HG02973 (cell line): ENCODE measurements around the gene CMKLR1.

Source experiments
- ATAC-seq: cut with Tn5 transposase; IDR thresholded peaks from one replicate; pipeline ENCODE4 v1.9.1; 2021; ENCODE audit warnings: moderate library complexity; ENCODE audit not compliant: unreplicated experiment

The CMKLR1 gene, protein sequence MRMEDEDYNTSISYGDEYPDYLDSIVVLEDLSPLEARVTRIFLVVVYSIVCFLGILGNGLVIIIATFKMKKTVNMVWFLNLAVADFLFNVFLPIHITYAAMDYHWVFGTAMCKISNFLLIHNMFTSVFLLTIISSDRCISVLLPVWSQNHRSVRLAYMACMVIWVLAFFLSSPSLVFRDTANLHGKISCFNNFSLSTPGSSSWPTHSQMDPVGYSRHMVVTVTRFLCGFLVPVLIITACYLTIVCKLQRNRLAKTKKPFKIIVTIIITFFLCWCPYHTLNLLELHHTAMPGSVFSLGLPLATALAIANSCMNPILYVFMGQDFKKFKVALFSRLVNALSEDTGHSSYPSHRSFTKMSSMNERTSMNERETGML

DNA sequence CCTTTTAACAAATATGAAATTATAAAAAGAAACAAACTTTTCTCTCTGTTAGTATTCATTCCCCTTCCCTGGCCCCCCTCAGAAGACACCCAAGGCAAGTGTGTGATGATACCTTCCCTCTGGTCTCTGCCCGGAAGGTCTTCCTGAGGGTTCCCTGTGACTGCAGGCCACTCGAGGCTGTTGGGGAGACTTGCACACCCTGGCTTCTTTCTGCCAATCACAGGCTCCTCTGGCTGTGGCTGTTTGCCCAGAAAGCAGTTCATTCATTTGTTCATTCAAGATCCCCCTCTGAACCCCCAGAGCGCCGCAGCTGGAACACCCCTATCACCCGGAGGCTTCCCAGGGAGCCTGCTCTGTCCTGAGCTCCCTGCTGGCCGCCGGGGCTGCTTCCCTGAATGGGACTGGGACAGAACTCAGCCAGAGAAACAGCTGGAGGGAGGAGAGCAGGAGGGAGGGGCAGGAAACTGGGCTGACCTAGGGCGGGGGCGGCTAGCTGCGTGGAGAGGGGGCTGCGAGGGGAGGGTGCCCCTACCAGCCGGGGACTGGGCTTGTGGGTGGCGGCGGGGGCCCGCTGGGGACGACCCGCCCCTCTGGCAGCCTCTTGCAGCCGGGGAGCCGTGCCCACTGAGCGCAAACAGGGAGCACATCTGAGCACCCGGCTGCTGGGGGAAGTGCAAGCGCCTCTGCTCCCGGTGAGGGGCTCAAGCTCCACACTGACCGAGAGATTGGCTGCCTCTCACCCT lies at the start of gene CMKLR1:
CMKLR1 (minus strand) TSS at position 397 of the 743 bp plus-strand sequence. CDS start 45,720 bp downstream, outside the sequence.
- ATAC-seq = no peak

DNA sequence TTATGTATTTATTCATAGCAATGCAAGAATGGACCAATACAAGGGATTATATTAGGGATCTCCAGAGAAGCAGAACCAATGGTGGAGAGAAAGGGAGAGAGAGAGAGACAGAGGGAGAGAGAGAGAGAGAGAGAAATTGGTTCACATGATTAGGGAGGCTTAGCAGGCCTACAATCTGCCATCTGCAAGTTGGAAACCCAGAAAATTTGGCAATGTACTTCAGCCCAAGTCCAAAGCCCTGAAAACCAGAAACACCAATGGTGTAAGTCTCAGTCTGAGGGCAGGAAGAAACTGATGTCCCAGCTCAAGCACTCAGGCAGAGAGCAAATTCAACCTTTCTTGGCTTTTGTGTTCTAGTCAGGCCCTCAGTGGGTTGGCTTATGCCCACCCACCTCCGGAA lies 48.7 kb upstream of the CMKLR1 start:
- no peak for ATAC-seq

DNA sequence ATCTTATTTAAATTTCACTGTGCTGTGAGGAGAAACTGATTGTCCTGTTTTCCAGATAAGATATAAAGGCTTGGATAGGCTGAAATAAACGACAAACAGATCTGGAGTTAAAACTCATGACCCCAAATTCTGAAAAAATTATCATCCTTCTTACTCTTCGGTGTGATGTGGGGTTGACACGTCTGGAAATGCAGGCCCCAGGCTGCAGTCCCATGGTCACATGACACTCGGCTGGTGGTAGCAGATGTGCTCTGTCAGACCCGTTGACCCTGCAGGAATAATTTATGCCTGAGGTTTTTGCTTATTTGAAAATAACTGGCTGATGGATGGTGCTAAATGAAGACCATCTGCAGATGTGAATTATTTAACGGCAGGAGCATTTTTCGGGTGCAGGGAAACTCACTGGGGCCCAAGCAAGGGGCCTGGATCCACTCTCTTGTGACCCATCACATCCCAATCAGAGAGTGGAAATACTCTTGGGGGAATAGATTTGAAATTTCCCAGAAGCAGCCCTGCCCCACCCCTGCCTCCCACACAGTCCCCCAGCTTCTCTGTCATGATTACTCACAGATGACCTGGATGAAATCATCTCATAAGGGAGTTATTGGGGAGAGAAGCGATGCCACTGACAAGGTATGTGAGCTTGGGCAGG lies 47.7 kb upstream of the CMKLR1 start:
- ATAC-seq = no peak

DNA sequence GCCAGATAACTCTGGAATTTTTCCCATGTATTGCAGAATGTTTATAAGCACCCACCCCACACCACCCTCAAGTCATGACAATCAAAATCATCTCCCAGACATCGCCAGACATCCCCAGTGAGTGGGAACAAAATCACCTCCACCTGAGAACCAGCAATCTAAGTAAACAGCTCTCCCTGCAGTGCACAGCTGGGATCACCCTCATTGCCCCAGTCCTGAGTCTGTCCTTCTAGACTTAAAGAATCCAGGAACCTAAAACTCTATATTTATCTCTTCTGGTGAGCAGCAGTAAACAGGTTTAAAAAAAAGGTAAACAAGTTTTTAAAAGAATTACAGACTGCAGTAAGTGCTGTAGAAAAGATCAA lies 43.3 kb upstream of the CMKLR1 start:
- no peak for ATAC-seq

DNA sequence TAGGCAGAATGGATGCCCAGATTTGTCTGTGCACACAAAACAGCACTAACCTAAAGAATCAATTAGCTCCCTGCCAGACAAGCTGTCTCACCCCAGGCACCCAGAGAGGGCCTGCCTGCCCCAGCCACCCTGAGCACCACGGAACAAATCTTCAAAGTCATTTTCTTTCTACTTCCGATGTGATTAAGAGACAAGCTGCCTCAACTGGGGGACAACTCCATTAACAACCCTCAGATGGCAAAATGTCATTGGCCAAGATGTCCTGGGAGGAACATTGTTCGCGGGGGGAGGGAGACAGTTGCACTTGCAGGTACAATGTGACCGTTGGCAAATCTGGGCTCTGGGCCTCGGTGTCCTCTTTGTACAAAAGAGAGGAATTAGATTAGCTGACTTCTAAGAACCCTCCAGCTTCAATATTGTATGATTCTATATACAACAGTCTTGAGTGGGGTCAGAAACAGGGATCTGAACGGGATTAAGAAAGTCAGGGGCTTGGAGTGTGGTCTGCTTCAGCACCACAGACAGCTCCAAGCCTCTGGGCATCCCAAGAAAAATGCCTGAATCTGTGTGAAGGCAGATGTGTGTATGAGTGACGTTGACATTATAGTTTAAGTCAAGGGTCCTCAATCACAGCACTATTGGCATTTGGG lies 42.8 kb upstream of the CMKLR1 start:
- no peak for ATAC-seq

DNA sequence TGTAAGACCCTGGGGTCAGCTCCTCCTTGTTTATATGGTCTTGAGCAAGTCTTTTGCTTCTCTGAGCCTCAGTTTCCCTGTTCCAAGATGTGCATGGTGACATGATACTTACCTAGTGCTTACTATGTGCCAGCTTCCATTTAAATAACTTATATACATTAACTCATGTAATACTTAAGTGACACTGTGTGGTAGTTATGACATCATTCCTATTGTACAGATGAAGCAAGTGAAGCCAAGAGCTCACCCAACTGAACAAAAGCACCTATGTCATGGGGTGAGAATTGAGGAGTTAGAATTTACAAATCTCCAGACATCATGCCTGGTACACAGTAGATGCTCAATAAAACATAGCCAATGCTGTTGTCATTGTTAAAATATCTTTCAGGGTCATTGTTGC lies 41.3 kb upstream of the CMKLR1 start:
- no peak for ATAC-seq

DNA sequence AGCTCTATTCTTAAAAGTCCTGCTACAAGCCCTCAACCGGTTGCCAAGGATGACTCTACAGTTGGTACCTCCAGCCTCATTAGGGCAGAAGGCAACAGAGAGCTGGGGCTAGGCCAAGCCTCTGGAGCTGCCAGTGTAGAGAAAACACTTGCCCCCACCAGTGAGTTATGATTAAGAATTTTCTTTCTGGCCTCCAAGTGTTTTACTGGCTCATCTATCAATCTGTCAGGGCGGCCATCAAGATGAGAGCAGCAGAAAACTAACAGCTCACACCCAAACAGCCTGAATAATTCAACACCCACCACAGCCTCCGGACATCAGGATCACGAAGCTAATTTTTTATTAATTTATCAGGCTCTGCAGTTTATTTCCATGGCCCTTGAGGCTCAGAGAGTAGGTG lies 40.7 kb upstream of the CMKLR1 start:
- ATAC-seq = no peak

DNA sequence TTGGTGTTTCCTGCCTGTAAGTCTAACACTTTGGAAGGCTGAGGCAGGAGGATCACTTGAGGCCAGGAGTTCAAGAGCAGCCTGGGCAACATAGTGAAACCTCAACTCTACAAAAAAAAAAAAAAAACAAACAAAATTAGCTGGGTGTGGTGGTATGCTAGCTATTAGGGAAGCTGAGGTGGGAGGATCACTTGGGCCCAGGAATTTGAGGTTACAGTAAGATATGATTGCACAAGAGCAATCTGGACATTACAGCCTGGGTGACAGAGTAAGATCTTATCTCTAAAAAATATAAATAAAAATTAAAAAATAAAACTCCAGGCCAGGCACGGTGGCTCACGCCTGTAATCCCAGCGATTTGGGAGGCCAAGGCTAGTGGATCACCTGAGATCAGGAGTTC lies 39.8 kb upstream of the CMKLR1 start:
- ATAC-seq = no peak

DNA sequence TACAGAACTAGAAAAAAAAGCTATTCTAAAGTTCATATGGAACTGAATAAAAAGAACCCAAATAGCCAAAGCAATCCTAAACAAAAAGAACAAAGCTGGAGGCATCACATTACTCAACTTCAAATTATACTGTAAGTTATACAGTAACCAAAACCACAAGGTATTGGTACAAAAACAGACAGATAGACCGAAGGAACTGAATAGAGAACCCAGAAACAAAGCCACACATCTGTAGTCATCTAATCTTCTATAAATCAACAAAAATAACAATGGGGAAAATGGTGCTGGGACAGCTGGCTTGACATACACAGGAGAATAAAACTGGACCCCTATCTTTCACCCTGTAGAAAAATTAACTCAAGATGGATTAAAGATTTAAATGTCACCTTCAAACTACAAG lies 38.1 kb upstream of the CMKLR1 start:
- no peak for ATAC-seq

DNA sequence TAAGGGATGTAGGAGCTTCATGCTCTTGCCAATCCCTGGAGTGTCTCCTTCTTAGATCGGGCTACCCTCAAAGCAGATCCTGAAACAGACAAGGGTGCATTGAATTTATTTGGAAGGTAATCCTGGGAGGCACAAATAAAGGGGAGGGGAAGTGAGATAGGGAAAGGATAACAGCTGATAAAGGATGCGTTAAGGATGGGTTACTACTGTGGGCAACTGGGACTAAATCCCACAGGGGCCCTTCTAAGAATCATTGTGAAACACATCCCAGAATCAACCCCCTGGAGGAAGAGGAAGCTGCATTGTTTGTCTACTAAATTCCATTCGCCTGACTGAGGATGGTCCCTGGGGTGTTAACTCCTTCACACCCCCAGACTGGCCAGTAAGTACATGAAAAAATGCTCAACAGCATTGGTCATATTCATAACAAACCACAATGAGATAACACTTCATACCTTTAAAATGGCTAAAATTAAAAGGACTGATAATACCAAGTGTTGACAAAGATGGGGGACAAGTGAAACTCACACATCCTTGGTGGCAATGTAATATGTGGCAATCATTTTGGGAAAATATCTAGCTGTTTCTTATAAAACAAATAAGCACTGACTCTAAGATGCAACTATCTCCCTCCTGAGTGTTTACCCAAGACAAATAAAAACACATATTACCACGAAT lies 37.0 kb upstream of the CMKLR1 start:
- ATAC-seq = no peak

DNA sequence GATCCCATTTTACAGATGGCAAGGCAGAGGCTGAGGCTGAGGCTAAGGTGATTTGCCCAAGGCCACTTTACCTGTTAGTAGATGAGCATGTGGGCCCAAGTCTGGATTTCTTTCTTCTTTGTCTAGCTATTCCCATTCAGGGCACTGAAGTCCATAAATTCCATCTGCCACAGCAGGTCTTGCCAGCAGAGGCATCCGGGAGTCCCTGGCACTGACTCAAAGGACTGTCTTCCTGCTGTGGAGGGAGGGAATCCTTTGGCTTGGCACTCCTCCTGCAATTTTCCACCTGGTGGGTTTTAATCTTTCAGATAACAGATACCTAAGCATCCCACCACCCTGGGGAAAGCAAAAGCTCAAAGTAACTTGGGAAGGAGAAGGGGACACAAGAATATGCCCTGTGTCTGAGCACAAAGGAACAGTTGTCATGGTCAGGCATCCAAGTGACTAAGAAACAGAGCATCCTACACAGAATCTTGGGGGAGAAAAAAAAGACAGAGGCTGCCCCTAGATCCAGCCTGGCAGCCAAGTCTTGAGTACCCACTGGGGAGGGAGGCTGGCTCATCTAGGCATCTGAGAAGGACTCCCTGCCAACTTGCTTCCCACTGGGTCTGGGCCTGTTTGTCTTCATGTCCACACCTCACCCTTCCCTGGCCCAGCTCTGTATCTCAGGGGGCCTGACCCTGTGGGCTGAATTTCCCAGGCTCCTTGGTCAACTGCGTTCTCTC lies 35.6 kb upstream of the CMKLR1 start:
- ATAC-seq = no peak

DNA sequence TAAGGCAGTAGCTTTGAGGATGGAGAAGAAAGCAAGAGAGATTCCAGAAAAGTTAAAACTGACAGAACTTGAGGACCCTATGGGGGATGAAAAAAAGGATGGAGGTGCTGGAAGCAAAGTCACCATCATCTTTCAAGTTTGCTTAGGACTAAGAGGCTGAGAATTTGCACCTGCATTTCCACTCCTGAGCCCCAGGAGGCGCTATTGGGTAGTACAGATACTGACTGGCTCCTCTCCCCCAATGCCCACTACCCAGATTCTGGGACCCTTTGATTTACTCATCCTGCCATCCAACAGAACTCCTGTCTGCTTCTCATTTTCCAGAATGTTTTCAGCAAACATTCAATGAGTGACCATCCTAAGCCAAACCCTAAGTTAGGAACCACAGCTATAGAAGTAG lies 34.0 kb upstream of the CMKLR1 start:
- no peak for ATAC-seq

DNA sequence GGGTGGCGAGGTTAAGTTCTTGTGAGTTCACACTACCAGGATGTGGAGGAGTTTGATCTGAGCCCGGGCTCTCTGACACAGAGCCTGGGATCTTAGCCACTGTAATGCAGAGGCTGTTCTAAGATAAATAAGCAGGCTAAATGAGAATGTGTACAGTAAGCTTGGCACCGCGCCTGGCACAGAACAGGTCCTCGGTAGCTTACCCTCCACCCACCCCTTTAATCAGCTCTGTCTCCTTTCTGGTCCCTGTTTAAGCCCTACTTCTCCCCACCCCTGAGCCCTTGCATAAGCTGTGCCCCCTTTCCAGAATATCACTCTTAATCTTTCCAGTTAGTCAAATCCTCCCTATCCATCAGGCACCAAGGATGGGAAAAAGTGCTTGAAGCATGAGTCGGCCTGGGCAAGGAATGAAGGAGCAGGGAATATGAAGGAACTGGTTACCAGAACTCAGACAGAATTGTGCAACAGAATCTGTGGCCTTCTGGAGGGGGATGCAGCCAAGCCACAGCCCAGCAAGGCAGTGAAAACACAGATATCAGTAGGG lies 32.8 kb upstream of the CMKLR1 start:
- ATAC-seq = no peak

DNA sequence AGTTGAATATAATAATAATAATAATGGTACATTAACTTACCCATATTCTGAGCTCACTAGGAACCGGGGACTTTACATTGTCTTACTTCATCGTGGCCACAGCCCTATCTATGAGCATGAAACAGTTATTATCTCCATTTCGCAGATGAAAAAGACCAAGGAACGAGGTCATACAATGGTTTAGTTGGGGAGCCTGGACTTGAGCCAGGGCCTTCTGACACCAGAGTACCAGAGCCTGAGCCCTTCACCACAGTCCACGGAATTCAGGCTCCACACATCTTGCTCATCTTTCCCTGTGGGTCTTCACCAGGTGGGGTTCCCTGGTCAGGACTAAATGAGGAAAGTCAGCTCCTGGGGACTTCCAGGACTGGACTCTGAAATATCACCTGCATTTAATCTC lies 31.3 kb upstream of the CMKLR1 start:
- no peak for ATAC-seq

DNA sequence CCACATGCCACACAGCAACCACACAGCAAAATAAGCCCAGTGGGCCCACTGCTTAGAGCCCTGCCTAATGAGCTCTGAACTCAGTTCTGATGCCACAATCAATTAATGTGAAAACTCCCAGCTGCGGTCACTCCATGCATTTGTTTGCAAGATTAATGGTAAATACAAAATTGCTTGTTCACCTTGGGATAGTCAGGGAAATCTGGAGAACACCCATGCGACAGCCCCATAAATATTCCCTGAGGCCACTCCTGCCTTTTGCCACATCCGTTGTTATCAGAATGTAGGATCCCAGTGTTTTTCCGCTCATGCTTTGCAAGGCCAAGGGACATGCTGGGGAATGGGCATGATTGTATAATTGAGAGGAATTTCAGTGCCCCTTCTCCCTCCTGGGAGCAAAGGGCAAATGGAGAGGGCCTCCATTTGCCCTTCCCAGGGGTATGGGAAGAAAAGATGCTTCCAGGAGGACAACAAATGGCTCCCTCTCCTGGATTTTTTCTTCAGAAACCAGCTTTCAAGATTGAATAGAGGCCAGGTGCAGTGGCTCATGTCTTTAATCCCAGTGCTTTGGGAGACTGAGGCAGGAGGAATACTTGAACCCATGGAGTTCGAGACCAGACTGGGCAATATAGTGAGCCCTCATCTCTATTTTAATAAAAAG lies 30.8 kb upstream of the CMKLR1 start:
- no peak for ATAC-seq

DNA sequence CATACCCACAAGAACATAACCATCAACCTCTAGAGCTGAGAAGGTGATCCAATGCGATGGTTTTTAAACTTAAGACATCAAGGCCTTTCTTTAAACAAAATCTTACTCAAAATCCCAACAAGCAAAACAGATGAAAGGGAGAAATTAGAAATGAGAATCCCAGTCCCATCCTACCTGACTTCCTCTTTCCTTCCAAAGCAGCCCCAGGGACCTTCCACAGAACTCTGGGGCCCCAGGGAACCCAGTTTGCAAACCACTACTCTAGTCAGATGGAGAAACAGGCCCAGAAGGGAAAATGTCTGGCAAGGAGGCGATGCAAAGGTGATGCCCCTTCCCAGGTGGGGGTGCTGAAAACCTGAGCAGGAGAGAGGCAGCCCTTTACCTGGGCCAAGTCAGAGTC lies 29.0 kb upstream of the CMKLR1 start:
- ATAC-seq = no peak

DNA sequence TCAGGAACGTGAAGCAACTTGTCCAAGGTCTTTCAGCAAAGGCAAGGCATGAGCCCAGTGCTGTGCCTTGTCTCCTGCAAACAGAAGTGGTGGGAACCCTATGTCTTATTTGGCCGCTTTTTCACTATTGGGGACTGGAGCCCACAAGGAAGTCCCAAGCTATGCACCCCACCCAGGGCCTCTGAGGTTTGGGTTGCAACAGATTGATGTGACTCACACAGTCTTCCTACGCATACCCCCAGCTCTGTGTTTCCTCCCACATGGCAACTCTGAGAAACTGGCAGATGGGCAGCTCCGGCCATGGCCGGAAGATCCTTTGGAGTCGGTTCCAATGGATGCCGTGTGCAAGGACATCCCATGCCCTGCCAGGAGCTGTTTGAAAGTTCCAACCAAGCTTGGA lies 28.3 kb upstream of the CMKLR1 start:
- ATAC-seq = no peak

DNA sequence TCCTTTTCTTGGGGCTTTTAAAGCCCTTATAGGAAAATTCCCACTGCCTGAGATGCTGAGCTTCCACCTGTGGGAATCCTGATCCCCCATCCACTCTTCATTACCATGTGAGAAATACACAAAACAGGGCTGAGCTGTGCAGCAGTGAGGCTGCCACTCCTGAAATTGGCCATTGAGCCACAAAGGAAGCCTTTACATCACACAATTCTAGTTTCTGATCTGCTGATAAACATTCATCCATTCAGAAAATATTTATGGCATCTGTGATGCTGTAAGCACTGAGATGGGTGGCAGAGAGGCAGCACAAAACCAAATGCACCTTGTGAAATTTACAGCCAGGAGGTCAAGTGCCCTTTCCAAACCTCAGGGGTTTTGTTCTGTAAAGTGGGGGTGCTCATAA lies 26.2 kb upstream of the CMKLR1 start:
- ATAC-seq = no peak

DNA sequence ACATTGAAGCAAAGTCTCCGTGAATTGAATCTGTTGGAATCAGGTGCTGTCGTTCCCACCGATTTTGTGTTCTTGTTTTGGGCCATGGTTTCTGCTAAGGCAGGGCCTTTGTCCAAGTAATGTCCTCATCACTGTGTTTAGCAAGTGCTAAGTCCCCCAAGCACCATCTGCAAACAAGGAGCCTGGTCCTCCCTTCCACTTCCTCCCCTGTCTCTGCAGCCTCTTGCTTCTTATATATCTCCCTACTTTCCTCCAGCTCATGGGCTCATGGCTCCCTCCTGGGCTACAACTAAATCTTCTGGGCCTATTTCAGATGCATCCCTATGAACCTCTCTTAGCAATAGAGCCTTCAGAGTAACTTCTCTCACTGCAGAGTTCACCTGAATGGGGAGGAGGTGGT lies 25.8 kb upstream of the CMKLR1 start:
- ATAC-seq = no peak

DNA sequence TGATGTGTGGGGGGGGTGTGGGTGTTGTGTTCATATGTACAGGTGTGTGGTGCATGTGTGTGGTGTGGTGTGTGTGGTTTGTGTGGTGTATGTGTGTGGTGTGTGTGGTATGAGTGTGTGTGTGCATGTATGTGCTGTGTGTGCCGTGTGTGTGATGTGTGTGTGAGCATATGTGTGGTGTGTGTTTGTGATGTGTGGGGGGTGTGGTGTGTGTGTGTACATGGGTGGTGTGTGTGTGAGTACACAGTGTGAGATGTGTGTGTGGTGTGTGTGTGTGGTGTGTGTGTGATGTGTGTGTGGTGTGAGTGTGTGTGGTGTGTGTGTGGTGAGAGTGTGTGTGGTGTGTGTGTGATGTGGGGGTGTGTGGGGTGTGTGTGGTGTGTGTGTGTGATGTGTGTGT lies 24.5 kb upstream of the CMKLR1 start:
- no peak for ATAC-seq
